Peyer's patch (tissue), 4 donors: Measurements from ENCODE around the gene GPAM. TPM values are rescaled to one million over a fixed set of nuclear protein-coding genes. Genes with fewer than 3 reads are reported as not detected.

Experiments used
- DNase-seq, 3 donors: peaks; one replicate each; pipeline ENCODE4 v3.0.0-alpha.2; 2017 to 2019
- H3K27ac ChIP-seq, 4 donors: fragments of 200-600 bp; sonication (generic); one replicate each; pipeline ENCODE4 v1.5.1; 2016 to 2019
- H3K27me3 ChIP-seq, 2 donors: fragments of 200-600 bp; sonication (generic); one replicate each; pipeline ENCODE4 v1.5.1; 2019
- H3K36me3 ChIP-seq, 3 donors: fragments of 200-600 bp; sonication (generic); one replicate each; pipeline ENCODE4 v1.5.1; 2016 to 2019
- H3K4me1 ChIP-seq, 4 donors: fragments of 200-600 bp; sonication (generic); one replicate each; pipeline ENCODE4 v1.5.1; 2016 to 2019
- H3K4me3 ChIP-seq, 4 donors: fragments of 200-600 bp; sonication (generic); 1 replicate in 3 of 4; 2 replicates in 1 of 4; pipeline ENCODE4 v1.5.1; 2016 to 2019; ENCODE audit warnings: mild to moderate bottlenecking in 1 of 4
- H3K9me3 ChIP-seq, 4 donors: fragments of 200-600 bp; sonication (generic); one replicate each; pipeline ENCODE4 v1.5.1; 2016 to 2019; ENCODE audit warnings: mild to moderate bottlenecking in 1 of 4
- POLR2A ChIP-seq, 2 donors: fragments of 450-650 bp; IDR thresholded peaks; one replicate each; pipeline ENCODE4 v1.5.1; 2017; ENCODE audit warnings: antibody characterized with exemption in 2 of 2, mild to moderate bottlenecking in 2 of 2, moderate library complexity in 2 of 2
- total RNA-seq, 4 donors: library from RNA; depleted of rRNA; stranded (reverse); fragments of >200 nt; gene quantifications; one replicate each; pipeline ENCODE4 v1.1.0, GENCODE V29; 2016
- TF ChIP-seq, protein P1 (sequence below), 6 experiments: fragments of 450-650 bp in 4 of 6; fragments of 200-600 bp in 2 of 6; sonication (generic) in 1 of 6; IDR thresholded peaks; one replicate each; pipeline ENCODE4 v1.5.1; 2017 to 2019; ENCODE audit warnings: antibody characterized with exemption in 6 of 6, mild to moderate bottlenecking in 3 of 6, moderate library complexity in 1 of 6

GPAM gene
- total RNA-seq, 4 donors from 2014 or later = 3.3 to 13.7 (median 6.4) TPM

DNA sequence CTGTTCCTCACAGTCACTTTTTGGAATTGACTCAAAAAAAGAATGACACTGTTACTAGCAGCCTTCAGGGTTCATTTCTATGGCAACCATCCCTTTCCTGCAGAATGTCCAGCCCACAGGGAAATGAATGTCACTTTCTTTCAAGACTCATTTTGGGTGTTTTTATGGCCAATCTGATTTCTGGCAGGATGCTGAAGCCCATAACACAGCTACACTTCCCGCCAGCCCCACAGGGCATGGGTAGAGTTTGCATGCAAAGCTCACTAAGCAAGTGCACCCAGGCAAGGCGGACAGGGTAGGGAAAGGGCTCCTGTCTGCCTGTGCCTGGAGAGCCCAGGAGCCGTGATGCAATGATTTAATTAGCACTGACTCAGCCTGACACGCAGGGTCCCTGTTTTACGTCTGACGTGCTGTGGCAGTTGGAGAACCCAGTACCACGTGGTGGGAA is 26.1 kb upstream of the GPAM start:
- Histone ChIP-seq H3K4me3 (no peak overlapping the region), H3K9me3 (no peaks in the 10 kb centered on the region), H3K27me3 (no peaks in the 10 kb centered on the region), H3K4me1 (no peaks in the 10 kb centered on the region), H3K27ac (no peak overlapping the region), H3K36me3 (no peaks in the 10 kb centered on the region)
- DNase-seq = no peak
- no peak for TF ChIP-seq POLR2A (IDR thresholded peaks at IDR 0.05)
- TF ChIP-seq, protein P1, sequence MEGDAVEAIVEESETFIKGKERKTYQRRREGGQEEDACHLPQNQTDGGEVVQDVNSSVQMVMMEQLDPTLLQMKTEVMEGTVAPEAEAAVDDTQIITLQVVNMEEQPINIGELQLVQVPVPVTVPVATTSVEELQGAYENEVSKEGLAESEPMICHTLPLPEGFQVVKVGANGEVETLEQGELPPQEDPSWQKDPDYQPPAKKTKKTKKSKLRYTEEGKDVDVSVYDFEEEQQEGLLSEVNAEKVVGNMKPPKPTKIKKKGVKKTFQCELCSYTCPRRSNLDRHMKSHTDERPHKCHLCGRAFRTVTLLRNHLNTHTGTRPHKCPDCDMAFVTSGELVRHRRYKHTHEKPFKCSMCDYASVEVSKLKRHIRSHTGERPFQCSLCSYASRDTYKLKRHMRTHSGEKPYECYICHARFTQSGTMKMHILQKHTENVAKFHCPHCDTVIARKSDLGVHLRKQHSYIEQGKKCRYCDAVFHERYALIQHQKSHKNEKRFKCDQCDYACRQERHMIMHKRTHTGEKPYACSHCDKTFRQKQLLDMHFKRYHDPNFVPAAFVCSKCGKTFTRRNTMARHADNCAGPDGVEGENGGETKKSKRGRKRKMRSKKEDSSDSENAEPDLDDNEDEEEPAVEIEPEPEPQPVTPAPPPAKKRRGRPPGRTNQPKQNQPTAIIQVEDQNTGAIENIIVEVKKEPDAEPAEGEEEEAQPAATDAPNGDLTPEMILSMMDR (IDR thresholded peaks at IDR 0.05) = no peak

DNA sequence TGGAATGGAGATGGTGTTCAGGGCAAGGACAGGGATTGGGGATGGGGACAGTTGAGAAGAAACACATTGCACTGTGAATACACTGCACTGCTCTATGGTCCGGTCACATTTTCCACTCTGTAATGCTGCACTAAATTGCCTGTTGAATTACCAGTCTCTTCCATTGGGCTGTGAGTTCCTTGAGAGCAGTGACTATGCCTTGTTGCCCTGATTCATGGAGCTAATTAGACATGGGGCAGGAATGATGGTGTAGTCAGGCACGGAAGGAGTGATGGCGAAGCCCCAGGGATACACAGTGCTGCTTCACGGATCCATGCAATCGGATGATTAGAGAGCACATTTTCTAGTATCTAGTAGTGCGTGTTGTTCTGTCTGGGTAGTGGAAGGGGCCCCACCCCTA is 25.4 kb upstream of the GPAM start:
- Histone ChIP-seq H3K27ac (no peak overlapping the region), H3K4me1 (no peaks in the 10 kb centered on the region), H3K4me3 (no peak overlapping the region), H3K36me3 (no peaks in the 10 kb centered on the region), H3K9me3 (no peaks in the 10 kb centered on the region), H3K27me3 (no peaks in the 10 kb centered on the region)
- DNase-seq = no peak
- TF ChIP-seq, protein P1 (IDR thresholded peaks at IDR 0.05) = no peak
- no peak for TF ChIP-seq POLR2A (IDR thresholded peaks at IDR 0.05)

DNA sequence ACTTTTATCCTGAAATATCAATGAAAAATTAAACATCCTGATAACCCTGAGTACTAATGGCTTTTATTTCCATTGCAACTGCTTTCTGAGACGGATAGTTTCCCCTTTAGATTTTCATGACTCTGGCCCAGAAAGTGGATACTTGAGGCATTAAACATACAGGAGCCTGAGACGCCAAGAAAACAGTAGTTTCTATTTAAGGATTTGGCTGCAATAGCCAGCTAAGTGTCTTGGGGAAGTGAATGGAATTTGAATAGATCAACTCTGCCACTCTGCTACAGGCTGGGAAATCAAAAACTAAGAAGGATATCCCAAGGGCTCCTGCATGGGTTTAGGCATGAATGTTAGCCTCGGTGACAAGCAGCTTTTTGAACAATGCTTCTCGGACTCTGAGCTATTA is 24.7 kb upstream of the GPAM start:
- Histone ChIP-seq H3K27ac (no peak overlapping the region), H3K27me3 (no peaks in the 10 kb centered on the region), H3K36me3 (no peaks in the 10 kb centered on the region), H3K4me3 (no peak overlapping the region), H3K9me3 (no peaks in the 10 kb centered on the region), H3K4me1 (no peaks in the 10 kb centered on the region)
- DNase-seq = no peak
- TF ChIP-seq POLR2A (IDR thresholded peaks at IDR 0.05) = no peak
- TF ChIP-seq, protein P1 (IDR thresholded peaks at IDR 0.05) = no peak

DNA sequence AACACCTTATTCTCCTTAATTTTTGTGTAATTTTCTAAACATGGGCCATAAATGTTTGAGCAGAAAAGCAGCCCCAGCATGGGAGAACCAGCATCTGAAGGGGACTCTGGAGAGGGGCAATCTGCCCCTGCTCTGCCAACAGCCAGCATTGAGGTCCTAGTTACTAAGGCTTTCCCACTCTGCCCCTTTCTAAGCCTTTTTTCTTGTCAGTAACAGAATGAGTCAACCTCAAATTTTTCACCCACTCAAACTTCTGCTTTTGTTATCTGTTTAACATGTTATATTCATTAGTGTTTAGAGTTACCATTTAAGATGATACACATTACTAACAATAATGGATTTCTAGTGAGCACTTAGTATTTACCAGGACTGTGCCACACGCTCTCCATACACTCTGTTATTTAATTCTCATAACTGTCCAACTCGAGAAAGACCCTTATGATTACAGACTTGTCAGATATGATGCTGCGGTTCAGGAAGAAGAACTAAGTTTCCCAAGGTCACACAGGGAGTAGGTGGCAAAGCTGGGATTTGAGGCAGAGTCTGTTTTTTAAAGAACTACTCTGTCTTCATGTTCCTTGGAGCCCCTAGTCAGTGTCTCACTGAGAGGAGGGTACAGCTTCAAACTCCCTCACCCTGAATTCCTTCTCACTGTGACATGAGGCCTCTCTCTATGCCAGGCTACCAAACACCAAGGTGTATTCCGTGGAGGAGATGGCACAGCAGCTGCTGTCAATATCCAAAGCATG is 19.9 kb upstream of the GPAM start:
- Histone ChIP-seq H3K27ac (no peak overlapping the region), H3K4me3 (no peak overlapping the region), H3K36me3 (no peaks in the 10 kb centered on the region), H3K9me3 (no peaks in the 10 kb centered on the region), H3K4me1 (no peaks in the 10 kb centered on the region), H3K27me3 (no peaks in the 10 kb centered on the region)
- DNase-seq = no peak
- TF ChIP-seq POLR2A (IDR thresholded peaks at IDR 0.05) = no peak
- TF ChIP-seq, protein P1 (IDR thresholded peaks at IDR 0.05) = no peak

DNA sequence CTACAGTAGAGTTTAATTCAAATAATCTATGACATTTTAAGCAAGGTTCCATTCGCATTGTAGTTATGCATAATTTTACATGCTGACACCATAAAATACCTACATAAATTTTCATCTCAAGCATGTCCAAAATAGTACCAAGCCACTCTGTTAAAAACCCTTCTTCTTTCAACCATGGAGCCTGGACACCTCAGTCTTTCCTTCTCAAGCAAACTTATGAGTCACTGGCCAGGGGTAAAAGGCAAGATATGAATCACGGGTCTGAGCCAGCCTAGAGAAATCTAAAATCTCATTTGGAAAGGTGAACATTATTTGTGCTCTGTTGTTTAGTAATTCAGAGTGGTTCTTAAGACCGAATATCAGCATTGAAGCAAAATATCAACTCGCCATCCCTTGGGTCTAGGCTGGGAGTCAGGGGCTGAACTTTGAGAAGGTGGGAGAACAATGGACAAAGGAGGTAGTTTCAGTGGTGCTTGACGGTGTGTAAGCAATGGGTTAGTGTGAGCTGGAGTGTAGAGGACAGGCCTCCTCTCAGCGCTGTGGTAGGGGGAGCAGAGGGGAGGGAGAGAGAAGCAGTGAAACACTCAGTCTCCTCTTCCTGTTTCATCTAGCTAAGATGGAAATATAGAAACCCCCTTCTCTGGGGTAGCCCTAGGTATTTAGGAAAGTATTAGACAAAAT is 19.1 kb upstream of the GPAM start:
- Histone ChIP-seq H3K36me3 (no peaks in the 10 kb centered on the region), H3K9me3 (no peaks in the 10 kb centered on the region), H3K27me3 (no peaks in the 10 kb centered on the region), H3K27ac (no peak overlapping the region), H3K4me3 (no peak overlapping the region), H3K4me1 (no peaks in the 10 kb centered on the region)
- DNase-seq = no peak
- no peak for TF ChIP-seq POLR2A (IDR thresholded peaks at IDR 0.05)
- TF ChIP-seq, protein P1 (IDR thresholded peaks at IDR 0.05) = no peak
